Measurements from ENCODE around the gene KCNK6.

The KCNK6 gene

DNA sequence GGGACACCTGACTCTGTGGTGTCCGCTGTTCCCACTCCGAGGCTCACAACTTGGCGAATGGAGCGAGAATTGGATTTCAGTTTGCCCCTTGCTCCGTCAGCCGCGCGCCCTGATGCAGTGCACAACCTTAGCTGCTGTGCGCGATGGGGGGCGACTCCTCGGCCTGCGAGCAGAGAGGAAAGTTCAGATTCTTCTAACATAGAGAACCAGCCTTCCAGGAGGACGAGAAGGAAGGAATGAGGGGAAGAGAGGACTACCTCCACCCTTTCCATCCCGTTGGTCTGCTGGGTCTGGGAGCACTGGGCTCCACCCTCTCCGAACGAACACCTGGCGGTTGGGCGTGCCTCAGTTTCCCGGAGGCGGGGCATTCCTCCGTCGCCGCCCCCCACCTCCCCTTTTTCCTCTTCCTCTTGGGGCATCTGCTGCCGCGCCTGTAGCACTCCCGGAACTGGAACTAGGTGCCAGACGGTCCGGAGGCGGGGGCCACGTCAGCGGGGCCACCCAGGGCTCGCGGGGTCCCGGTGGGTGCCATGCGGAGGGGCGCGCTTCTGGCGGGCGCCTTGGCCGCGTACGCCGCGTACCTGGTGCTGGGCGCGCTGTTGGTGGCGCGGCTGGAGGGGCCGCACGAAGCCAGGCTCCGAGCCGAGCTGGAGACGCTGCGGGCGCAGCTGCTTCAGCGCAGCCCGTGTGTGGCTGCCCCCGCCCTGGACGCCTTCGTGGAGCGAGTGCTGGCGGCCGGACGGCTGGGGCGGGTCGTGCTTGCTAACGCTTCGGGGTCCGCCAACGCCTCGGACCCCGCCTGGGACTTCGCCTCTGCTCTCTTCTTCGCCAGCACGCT, at the start of gene KCNK6:
TSS of gene KCNK6 (plus strand) at position 425 of the 838 bp plus-strand sequence. CDS start at position 531, 106 bp downstream.
- DNase-seq (ENCODE audit: low read depth) = no peak

DNA sequence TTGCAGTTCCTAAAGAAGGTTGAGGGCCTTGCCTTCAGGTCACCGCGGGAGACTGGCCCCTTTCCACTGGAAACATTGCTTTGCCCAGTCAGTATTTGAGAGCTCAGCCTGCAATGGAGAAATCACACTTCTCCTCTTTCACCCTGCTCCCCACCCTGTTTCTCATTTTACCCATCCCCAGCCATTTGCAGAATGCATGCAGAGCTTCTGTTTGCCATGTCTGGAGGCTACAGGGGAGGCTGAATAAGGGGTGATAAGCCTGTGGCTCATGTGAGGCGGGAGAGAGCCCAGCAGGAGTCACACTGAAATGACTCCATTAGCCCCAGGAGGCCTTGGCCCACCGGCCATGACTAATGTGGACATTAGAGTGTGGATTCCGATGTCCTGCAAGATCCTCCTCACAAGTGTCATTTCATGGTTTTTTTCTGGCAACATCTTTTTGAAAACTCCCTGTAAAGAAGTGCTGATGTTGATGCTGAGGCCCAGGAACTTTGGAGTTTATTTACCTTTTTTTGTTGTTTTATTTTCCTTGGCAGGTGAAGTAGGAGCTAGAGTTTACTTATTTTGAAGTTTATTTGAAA, 49.0 kb upstream of the KCNK6 start:
- DNase-seq (ENCODE audit: low read depth) = no peak

DNA sequence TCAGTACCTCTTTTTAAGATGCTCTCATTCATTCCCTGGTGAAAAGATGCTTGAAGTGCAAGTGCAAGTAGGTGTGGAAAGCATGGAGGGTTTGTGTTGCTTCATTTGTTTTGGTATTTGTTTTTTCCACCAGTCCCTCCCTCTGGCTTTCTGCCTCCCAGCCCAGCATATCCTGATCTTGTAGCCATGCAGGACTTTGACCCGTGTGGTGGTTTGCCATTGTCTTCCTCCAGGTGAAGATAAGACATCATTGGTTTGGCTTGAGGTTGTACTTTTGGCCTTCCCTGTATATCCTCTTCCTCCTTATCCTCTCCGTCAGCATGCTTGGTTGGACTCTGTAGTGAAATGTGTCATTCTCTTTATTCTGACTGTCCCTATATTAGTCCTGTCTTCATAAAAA, 46.1 kb upstream of the KCNK6 start:
- no peak for DNase-seq (ENCODE audit: low read depth)

DNA sequence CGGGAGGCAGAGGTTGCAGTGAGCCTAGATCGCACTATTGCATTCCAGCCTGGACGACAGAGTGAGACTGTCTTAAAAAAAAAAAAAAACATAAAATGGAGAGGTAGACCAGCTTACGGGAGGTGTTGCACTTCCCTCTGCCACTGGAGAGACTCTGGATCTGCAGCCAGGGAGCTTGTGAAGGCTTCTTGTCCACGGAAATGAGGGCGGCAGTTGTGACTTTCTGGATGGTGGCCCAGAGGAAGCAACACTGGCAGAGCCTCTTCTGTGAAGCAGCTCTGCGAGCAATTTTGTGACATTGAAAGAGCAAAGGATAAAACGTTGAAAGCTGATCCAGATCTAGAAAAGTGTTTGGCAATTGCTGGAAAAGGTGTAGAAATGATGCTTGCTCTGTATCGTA, 44.9 kb upstream of the KCNK6 start:
- no peak for DNase-seq (ENCODE audit: low read depth)

DNA sequence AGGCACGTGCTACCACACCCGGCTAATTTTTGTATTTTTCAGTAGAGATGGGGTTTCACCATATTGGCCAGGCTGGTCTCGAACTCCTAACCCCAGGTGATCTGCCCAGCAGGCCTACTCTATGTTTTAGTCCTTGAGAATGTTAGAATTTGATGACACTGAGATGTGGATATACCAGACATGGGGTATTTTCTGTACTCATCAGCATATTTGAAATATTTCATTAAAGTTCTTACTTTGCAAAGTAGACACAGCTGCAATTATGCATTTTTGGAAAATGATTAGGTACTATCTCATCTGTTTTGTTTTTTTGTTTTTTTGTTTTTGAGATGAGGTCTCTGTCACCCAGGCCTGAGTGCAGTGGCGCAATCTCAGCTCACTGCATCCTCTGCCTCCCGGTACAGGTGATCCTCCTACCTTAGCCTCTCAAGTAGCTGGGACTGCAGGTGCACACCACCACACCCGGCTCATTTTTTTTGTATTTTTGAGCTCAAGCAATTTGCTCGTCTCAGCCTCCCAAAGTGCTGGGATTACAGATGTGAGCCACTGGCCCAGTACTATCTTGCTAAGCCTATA, 42.6 kb upstream of the KCNK6 start:
- no peak for DNase-seq (ENCODE audit: low read depth)

DNA sequence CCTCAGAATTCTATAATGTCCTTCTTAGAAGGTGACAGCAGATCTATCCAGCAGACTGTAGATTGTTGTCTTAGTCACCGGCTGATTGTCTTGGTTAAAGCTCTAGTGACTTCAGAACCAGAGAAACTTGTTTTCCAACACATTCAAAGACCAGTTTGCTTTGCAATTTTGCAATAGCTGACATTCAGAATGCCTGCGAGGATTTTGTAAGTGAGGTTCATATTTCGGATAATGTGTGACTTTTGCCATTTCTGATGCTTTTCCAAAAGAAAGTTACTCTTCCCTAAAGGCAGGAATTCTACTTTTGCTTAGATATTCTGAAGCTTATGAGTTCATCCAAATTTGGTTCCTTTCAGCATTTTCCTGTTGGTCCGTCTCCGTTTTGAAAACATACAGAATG, 42.1 kb upstream of the KCNK6 start:
- DNase-seq (ENCODE audit: low read depth) = no peak

DNA sequence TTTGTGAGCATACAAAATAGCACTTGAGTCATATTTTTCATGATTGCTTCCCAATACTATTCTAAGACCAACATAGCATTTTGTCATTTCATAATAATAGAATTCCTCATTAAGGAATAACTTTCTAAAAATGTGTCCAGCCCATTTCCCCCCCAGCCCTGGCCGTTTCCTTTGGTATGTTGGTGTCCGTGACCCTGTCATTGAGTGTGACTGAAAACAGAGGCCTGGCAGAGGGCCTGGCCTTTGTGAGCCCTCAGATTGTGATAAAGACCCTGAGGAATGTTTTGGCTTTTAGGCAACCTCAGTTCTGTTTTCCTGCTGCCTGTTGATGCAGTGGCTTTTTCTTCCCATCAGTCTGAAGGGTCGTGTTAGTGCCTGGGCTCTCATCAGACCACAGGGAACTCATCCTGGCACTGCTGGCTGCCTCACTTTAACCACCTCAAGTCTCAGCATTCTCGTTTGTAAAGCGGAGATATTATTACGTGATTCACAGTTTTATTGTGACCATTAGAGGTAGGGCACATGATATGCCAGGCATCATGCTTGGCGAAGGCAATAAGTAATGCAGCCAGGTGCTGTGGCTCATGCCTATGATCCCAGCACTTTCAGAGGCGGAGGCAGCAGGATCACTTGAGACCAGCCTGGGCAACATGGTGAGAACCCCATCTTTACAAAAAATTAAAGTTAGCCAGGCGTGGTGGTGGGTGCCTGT, 41.5 kb upstream of the KCNK6 start:
- no peak for DNase-seq (ENCODE audit: low read depth)

DNA sequence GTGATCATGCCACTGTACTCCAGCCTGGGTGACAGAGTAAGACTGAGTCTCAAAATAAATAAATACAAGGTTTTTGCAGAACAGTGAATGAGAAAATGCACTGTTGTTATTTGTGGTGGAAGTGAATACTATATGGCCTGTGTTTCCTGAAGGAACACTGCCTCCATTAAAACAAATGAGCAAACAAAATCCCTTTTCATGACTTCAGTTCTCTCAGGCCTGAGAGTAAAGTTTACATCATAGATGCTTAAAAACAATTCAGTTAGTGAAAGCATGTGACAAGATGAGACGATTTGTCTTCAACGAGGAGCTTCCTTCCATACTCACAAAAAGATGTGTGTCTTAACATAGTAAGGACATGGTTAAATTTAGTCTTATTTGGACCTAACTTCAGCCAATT, 40.9 kb upstream of the KCNK6 start:
- no peak for DNase-seq (ENCODE audit: low read depth)

DNA sequence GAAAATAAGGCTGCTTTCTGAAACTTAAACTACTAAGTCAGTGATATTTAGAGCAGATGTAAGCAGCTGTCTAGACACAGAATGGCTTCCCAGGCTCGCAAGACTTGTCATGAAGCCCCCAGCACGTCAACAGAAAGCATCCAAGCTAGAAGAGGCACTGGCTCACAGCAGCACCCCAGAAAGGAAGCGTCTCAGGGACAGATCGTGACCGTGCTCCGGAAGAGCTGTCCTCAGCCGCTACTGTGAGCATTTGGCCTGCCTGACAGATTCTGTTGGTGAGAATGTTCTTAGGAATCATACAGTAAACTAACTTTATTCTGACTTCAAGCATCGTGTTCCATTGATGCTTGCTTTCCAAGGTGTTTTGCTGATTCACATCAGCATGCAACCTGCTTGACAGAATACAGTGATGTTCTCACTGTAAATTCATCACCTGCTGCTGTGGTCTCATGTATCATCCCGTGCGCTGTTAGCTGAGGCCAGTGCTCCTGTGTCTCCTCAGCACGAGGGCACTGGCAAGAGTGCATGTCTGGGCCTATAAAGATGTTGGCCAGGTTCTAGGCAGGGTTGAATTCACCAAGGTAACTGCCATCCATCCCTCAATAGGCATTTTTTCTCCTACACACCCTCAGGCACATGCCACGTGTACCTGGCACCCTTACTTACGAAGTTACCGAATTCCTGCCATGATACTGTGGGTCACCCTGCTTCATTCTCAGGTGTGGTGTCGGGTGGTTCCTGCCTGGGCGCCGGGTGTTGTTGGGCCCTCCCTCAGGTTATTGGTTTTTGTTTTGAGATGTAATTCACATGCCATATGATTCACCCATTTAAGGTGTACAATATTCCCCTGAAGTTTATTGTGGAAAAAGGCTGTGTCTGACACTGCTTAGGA, 39.4 kb upstream of the KCNK6 start:
- DNase-seq (ENCODE audit: low read depth) = no peak

DNA sequence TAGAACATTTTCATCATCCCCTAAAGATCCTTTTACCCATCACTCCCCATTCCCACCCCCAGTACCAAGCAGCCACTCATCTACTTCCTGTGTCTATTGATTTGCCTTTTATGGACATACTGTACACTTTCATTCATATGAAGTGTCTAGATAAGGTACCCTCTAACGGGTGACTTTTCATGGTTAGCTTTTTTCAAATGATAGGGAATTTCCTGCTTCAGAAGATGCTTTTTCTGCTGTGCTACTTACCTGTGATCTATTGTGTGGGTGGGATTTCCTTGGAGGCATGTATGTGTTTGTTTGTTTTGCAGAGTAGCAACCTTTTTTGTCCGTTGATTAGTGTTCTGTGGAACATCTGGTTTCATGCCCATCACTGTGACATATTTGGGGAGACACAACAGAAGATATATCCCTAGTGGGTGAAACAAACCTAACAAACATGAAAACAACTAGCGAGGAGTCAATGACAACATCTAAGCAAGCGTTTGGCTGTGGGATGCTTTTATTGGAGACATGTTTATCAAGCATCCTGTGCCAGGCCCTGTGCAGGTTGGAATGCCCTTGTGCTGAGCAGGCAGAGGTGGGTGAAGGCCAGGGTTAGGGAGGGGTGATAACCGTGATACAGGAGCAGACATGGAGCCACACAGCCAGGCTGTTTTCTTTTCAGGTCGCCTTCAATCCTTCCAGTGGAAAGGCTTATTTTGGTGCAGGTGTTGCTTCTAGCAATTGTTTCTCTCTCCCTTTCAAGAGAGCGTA, 37.7 kb upstream of the KCNK6 start:
- no peak for DNase-seq (ENCODE audit: low read depth)

DNA sequence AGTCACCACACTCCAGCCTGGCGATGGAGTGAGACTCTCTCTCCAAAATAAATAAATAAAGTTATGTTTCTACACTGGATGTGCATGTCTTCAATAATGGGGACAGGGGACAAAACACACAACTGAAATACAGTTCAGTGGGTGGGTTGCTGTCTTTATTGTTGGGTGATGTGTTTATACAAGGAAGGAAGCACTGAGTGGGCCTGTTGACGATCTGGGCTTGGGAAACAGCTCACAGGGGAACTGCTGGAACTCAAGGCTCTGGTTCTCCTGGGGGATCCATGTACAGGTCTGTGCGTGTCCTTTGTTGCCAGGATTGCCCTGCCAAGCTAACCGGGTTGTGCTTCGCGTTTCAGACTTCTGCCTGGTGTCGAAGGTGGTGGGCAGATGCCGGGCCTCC, 36.4 kb upstream of the KCNK6 start:
- no peak for DNase-seq (ENCODE audit: low read depth)

DNA sequence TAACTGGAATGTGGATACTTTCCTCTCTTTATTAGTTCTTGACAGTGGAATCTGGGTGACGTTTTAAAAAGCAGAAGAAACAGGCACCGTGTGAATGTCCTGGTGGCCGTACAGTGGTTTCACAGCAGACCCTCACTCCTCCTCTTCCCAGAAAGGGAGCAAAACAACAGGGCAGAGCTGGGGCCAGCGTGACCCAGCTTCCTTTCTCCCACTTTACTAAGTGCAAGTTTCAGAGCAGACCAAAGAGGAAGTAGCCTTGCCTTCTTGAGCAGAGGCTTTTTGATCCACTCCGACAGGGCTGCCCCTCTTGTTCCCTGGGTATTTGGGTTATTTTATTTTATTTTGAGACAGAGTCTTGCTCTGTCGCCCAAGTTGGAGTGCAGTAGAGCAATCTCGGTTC, 35.2 kb upstream of the KCNK6 start:
- no peak for DNase-seq (ENCODE audit: low read depth)

DNA sequence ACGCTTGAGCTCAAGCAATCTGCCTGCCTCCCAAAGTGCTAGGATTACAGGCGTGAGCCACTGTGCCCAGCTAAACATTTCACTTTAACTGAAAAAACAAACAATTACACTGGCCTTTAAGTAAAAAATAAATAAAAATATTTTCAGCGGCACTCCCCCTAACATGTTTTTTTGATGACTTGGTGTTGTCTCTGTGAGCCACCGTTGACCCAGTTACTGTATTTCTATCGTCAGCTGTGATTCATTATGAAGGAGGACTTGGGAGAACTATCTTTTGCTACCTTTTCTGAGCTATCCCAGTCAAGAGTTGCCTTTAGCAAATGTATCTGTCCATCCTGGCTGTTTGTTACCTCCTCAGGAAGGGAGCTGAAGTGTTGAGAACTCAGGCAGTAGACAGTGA, 34.1 kb upstream of the KCNK6 start:
- DNase-seq (ENCODE audit: low read depth) = no peak

DNA sequence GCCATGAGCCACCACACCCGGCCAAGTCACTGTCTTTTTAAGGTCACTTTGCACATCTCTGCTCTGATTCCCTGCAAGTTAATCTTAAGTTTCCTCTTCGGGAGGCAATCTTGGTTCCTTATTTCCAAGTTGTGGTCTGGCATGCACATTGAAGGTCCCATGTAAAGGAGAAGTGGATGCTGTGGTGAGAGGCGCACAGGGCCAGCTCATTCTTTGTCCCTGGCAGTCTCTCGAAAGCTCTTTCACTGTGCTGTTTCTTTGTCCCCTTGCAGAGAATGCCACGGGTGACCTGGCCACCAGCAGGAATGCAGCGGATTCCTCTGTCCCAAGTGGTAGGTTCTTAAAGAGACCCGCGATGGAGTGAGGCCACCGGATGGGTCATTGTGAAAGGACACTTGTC, 32.0 kb upstream of the KCNK6 start:
- DNase-seq (ENCODE audit: low read depth) = no peak

DNA sequence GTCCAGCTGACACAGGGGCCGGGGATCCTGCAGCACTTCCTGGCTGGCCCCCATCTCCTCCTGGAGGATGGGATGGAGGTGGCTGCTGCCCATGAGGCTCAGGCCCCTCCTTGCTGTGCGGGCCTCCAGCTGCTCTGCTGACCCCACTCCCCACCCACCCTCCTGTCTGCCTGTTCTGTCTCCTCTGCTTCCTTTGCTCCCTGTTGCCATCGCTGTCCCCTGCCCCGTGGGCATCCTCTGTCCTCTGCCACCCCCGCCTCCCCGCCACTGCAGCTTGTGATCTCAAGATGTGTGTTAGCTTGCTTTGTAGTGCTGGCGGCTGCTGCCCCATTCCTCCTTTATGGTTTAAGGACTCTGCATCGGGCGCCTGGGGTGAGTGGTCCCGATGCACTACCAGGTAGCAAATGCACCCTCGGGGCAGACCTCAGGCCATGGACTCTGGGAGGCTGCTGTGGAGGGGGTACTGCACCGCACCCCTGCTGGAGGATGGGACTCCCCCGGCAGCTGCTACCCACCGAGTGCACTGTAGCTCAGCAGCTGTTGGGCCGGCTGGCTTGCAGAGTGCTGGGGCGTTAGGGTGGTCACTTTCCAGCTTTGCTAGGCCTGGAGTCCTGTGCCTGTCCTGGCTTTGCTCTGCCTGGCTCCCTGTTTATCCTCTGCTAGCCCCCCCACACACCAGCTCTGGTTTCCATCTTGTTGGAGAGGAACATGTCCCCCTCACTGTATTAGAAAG, 31.4 kb upstream of the KCNK6 start:
- DNase-seq (ENCODE audit: low read depth) = no peak

DNA sequence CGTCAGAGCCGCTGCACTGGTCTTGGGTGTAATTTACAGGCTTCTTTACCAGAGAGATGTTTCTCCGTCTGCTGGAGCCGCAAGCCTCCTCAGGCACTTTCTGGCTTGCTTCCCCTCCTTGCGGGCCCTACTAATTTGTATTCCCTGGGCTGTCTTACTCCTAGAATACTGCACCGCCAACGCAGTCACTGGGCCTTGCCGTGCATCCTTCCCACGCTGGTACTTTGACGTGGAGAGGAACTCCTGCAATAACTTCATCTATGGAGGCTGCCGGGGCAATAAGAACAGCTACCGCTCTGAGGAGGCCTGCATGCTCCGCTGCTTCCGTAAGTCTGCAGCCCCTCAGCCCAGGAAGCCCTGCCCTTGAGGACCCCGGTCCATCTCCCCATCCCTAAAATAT, 29.7 kb upstream of the KCNK6 start:
- no peak for DNase-seq (ENCODE audit: low read depth)

DNA sequence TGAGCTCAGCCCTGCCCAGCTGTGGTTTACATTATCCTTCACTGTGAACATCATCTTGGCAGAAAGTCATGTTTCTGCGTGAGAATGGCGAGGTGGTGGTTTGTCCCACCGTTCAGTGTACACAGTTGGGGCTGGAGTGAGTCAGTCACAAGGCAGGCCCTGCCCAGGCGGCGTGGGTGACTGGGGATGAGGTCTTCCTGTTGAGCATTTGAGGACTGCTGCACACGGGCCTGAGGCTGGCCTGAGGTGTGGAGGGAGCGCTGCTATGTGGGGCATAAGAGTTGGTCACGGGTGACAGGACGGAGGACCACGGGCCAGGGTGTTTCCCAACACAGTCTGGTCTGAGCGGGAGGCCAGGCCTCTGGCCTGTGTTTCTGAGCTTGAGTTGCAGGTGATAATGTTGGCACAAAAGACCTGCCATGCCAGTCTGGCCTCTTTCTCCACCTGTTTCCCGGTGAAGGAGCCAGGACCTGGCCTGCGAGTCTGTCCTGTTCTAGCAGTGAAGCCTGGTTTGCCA, 29.0 kb upstream of the KCNK6 start:
- no peak for DNase-seq (ENCODE audit: low read depth)

DNA sequence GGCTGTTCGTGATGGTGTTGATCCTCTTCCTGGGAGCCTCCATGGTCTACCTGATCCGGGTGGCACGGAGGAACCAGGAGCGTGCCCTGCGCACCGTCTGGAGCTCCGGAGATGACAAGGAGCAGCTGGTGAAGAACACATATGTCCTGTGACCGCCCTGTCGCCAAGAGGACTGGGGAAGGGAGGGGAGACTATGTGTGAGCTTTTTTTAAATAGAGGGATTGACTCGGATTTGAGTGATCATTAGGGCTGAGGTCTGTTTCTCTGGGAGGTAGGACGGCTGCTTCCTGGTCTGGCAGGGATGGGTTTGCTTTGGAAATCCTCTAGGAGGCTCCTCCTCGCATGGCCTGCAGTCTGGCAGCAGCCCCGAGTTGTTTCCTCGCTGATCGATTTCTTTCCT, 27.8 kb upstream of the KCNK6 start:
- DNase-seq (ENCODE audit: low read depth) = no peak

DNA sequence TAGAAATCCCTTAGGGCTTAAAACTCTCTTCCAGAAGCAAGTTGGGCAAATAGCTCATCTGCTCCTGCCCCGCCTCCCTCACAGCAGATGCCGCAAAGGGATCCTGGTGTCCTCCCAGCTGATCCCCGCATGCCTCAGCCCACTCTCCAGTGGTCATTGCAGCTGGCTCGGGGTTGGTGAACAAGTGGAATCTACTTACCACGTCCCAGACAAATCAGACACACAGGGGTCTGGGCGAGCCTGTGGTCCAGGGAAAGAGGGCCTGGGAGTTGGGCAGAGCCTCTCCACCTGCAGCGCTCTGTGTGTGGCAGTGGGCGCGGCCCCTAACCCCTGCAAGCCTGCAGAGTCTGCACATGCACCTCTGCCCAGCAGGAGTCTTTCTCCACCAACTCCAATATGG, 26.4 kb upstream of the KCNK6 start:
- DNase-seq (ENCODE audit: low read depth) = no peak

DNA sequence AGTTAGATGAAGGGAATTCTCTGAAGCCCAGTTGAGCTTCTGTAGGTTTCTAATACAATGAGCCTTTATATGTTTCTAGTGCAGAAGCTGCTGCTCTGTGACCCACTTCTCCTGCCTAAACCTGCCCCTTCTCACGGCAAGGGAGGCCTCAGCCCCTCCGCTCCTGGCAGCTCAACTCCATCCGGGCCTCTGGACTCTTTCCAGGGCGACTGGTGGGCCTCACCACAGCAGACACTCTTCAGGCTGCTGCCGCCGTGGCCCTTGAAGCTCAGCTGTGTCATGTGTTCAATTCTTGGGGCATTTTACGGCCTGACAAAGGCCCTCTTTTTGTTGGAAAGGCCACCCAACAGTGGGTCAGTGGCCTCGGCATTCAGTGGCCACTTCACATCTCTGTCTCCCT, 25.6 kb upstream of the KCNK6 start:
- no peak for DNase-seq (ENCODE audit: low read depth)
